HEK293 (cell line): ENCODE measurements around the gene HNF1A.

Experiments used
- CTCF ChIP-seq: fragments of 450-650 bp; formaldehyde crosslinking; IDR thresholded peaks from 2 replicates; pipeline ENCODE4 v1.5.1; 2016; ENCODE audit warnings: missing biosample characterization, missing genetic modification characterization
- KLF16 ChIP-seq: fragments of 450-650 bp; formaldehyde crosslinking; IDR thresholded peaks from 2 replicates; pipeline ENCODE4 v1.5.1; 2017; ENCODE audit warnings: missing biosample characterization, missing genetic modification characterization
- SP7 ChIP-seq: fragments of 450-650 bp; formaldehyde crosslinking; IDR thresholded peaks from 2 replicates; pipeline ENCODE4 v1.5.1; 2016; ENCODE audit warnings: missing biosample characterization, missing genetic modification characterization
- ZBTB20 ChIP-seq: fragments of 450-650 bp; formaldehyde crosslinking; IDR thresholded peaks from 2 replicates; pipeline ENCODE4 v1.5.1; 2016; ENCODE audit warnings: missing biosample characterization, missing genetic modification characterization
- ZNF544 ChIP-seq: fragments of 450-650 bp; formaldehyde crosslinking; IDR thresholded peaks from 2 replicates; pipeline ENCODE4 v1.5.0; 2017; ENCODE audit warnings: missing biosample characterization, missing genetic modification characterization
- ZNF777 ChIP-seq: fragments of 450-650 bp; formaldehyde crosslinking; IDR thresholded peaks from 2 replicates; pipeline ENCODE4 v1.5.1; 2017; ENCODE audit warnings: missing biosample characterization, missing genetic modification characterization, borderline replicate concordance

- TF ChIP-seq KLF16 (no peak), SP7 (no peak), ZNF777 (tag by site-specific recombination) (no peak), ZBTB20 (tag by site-specific recombination) (no peak), ZNF544 (no peak), CTCF (no peak)
Observed at GRCh38 chr12:120962532-120963020, 15.8 kb upstream of the HNF1A start.
